Activated CD4-positive, alpha-beta T cell treated with anti-CD3 and anti-CD28 coated beads, Interleukin-2, Interleukin-6, amounts not matched to agents 100 ng/mL and 50 ng/mL, durations not matched to agents 16 hours and 8 hours (primary cell): ENCODE measurements around the gene FALEC.

ENCODE experiments used
- DNase-seq: peaks from one replicate; pipeline ENCODE4 v3.0.0-alpha.2; 2020

Gene FALEC

DNA sequence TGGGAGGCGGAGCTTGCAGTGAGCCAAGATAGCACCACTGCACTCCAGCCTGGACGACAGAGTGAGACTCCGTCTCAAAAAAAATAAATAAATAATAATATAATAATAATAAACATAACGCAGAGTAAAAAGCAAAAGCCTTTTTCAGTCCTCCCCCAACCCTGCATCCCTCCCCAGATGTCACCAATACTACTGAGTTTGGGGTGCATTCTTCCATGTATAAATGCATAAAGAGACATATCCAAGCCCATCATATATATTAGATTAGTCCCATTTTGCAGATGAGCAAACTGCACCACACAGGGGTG is 32.7 kb downstream of the FALEC start:
- DNase-seq: no peak

DNA sequence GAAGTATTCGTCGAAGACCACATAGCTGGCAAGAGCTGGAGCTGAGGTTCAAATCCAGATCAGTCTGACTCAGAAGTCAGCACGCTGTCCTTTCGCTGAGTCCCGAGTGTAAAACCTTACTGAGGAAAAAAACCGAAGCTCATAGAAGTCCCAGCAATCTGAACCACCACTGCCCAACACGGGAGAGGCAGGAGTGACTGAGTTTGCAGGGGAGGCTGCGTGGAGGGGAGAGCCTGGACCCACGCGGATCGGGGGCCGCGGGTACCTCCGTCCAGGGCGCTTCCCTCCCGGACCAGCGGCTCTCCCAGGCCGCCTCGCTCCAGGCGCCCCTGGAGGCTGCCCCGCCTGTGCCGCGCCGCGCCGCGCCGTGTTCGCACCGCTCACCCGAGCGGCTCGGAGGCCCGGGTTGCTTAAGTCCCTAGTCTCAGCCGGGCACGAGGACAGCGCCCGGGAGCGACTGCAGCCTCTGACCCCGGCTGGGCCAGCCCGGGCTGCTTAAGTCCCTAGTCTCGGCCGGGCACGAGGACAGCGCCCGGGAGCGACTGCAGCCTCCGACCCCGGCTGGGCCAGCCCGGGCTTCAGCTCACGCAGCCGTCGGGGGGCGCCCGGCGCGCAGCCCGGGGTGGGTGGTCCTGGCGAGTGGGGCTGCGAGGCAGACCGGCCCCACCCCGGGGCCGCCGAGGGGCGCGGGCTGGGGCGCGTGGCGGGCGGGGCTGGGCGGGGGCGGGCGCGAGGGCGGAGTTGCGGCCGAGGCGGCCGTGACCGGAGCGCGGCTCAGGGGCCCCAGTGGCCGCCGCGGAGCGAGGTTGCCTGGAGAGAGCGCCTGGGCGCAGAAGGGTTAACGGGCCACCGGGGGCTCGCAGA is 33.3 kb downstream of the FALEC start, which contains the start of gene ADAMTSL4:
TSS of gene ADAMTSL4 (plus strand) at position 777 of the 864 bp plus-strand sequence. CDS start 2,881 bp downstream, outside the sequence.
- DNase-seq: peak; percentile 54

DNA sequence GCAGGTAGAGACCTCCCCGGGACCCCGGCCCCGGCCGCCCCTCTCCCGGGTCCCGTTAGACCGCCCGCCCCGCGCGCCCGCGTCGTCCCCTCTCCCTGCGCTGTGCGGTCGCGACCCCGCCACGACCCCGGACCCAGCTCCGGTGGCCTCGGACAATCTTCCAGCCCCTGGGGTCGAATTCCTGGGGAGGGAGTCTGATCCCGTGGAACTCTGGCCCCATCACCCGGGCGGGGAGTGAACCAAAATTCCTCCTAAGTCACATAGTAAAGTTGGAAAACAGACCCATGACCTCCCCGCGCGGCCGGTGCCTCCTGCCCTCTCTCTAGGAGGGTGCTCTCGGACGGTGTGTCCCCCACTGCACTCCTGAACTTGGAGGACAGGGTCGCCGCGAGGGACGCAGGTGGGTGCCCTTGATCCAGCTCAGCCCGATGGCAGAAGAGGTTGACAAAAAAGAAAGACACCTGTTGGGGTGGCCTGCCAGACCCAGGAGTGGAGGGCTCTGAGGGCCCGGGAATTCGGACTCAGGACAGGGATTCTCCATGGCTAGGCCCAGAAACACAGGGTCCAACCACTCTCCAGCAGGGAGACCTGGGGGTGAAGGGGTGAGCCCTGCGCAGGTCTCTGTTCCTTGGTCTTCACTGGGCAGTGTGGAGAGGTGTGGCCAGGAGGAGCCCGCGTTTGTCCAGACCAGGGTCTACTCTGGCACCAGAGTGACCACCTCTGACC is 34.1 kb downstream of the FALEC start:
- DNase-seq: no peak

DNA sequence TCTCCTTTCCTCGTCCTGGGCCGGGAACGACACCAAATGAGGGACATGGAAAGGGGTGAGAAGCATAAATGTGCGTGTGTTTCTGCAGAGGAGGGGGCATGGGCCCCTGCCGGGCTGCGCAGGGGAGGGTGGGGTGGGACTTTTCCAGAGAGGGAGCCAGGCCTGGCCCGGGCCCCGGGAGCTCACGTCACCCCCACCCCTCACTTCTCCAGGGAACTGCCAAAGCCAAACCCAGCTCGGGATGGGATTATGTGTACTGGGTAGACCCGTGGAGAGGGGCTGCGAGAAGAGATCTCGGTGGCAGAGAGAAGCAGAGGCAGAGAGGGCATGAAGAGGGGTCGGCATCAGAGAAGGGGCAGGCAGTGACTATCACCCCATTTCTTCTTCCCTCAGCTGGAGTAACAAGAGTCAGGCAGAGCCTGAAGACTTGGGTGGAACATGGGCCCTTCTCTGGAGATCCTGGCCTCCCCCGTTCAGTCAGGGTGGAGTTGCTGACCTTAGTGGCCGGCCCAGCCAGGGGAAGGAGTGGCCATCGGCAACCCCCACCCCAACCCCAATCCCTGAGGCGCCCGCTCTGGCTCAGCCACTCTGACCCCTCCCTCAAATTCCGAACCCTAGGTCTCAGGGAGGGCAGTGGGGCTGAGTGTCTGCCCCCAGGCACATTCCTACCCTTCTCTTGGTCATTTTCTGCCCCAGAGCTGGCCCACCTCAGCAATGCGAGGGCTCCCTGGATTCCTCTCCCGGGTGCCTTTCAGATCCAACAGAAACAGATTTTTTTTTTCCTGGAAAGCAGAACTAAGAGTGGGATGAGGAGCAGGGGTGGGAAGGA is 34.9 kb downstream of the FALEC start:
- no peak for DNase-seq

GRCh38 chr1:150551051-150551783 is 35.7 kb downstream of the FALEC start:
- no peak for DNase-seq

DNA sequence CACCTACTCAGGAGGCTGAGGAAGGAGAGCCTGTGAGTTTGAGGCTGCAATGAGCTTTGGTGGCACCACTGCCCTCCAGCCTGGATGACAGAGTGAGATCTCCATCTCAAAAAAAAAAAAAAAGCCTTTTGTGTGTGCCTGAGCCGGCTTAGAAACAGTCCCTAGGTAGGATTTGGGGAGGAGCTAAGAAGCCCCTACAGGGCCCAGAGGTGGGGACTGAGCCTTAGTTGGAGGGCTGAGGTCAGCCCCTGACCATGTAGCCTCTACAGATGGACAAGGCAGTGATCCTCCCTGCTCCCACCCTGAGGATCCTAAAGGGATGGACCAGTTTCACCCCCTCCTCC is 36.2 kb downstream of the FALEC start:
- no peak for DNase-seq

DNA sequence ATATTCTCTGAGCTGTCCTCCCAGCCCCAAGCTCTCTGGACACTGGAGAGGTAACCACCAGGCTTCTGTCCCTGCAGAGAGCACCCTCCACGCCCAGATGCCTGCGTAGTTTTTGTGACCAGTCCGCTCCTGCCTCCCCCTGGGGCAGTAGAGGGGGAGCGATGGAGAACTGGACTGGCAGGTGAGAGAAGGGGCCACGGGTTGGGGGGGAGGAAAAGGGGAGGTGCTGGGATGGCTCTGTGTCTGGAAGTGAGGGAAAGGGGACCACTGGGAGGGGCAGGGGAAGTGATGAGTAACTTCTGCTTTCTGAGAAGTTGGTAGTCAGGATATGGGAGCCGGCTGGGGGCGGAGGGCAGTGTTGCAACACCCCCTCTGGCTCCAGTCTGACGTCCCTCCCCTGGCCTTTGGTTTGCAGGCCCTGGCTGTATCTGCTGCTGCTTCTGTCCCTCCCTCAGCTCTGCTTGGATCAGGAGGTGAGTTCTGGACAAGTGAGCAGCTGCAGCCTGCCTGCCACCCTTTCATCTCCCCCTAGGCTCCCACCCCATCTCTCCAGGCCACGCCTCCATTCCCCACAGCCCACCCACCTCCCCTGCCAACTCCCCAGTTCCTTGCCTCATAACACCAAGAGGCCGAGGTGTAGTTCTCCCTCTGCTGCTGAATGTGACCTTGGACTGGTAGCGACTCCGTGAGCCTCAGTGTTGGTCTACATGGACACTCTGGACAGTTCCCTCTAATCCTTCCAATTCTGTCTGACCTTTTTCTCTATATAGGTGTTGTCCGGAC is 36.8 kb downstream of the FALEC start:
- peak; percentile 41 for DNase-seq

- no peak for DNase-seq
Measured at GRCh38 chr1:150552911-150553289, 37.3 kb downstream of the FALEC start.

DNA sequence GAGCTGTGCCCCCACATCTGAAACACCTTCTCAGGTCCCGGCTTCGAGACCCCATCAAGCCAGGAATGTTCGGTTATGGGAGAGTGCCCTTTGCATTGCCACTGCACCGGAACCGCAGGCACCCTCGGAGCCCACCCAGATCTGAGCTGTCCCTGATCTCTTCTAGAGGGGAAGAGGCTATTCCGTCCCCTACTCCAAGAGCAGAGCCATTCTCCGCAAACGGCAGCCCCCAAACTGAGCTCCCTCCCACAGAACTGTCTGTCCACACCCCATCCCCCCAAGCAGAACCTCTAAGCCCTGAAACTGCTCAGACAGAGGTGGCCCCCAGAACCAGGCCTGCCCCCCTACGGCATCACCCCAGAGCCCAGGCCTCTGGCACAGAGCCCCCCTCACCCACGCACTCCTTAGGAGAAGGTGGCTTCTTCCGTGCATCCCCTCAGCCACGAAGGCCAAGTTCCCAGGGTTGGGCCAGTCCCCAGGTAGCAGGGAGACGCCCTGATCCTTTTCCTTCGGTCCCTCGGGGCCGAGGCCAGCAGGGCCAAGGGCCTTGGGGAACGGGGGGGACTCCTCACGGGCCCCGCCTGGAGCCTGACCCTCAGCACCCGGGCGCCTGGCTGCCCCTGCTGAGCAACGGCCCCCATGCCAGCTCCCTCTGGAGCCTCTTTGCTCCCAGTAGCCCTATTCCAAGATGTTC is 38.0 kb downstream of the FALEC start:
- no peak for DNase-seq

DNA sequence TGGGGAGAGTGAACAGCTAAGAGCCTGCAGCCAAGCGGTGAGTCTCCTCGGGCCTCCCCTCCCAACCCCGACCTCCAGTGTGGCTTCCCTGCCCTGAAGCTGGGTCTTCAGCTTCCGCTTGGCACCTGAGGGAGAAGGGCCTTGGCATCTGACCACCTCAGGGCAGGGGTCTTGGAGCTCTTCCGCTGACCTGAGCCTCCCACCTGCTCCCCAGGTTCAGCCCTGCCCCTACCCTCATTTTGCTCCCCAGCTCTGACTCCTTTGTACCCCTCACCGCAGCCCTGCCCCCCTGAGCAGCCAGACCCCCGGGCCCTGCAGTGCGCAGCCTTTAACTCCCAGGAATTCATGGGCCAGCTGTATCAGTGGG is 38.5 kb downstream of the FALEC start:
- DNase-seq: no peak

DNA sequence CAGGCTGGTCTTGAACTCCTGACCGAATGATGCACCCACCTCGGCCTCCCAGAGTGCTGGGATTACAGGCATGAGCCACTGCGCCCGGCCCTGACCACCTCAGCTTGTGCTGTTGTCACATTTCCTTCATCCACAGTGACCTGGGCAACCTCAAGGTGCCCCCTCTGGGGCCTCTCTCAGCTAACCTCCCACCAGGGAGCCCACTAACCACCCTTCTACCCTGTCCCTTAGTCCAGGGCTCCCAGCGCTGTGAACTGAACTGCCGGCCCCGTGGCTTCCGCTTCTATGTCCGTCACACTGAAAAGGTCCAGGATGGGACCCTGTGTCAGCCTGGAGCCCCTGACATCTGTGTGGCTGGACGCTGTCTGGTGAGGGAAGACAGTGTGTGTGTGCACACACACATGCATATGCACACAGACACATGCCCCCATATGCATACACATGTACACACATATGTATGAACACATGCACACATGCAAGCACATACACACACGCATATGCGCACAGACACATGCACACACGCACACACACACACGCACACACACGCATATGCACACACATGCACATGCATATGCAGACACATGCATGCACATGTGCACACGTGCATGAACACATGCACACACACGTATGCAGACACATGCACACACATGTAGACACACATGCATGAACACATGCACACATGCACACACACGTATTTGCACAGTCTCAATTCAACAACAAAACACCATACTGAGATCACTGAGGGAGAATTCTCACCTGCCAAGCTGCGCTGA is 39.8 kb downstream of the FALEC start:
- DNase-seq: no peak

- no peak for DNase-seq
Measured at GRCh38 chr1:150555971-150556865, 40.7 kb downstream of the FALEC start.

- DNase-seq: no peak
Measured at GRCh38 chr1:150557065-150557600, 41.6 kb downstream of the FALEC start.

DNA sequence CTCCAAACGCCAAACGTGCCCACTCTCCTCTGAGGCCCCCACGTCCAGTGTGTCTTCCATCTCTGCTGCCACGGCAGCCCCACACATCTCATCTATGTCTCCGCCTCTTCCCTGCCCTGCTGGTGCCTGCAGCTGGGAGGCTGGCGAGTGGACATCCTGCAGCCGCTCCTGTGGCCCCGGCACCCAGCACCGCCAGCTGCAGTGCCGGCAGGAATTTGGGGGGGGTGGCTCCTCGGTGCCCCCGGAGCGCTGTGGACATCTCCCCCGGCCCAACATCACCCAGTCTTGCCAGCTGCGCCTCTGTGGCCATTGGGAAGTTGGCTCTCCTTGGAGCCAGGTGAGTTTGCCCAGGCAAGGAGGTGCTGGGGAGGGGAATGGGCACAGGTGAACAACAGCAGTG is 42.3 kb downstream of the FALEC start:
- DNase-seq: no peak

GRCh38 chr1:150558303-150558704 is 42.8 kb downstream of the FALEC start:
- DNase-seq: no peak

- no peak for DNase-seq
Measured at GRCh38 chr1:150558761-150559655, 43.5 kb downstream of the FALEC start.

DNA sequence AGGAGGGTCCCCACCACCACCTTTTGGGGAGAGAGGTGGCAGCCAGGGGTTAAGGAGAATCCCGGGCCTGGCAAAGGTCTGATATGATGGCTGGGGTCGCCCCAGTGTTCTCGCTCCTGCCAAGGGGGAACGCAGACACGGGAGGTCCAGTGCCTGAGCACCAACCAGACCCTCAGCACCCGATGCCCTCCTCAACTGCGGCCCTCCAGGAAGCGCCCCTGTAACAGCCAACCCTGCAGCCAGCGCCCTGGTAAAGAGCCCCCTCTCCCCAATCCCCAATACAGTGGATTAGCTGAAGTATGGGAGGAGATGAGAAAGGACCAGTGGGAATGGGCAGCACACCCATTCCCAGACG is 44.1 kb downstream of the FALEC start:
- no peak for DNase-seq

GRCh38 chr1:150560011-150560438 is 44.5 kb downstream of the FALEC start:
- peak; percentile 86 for DNase-seq
